ENCODE measurements around the gene ZDHHC9.
A peak's percentile ranks its signal among the peaks of the same experiment; 100 is the strongest.
"Not testable (repeated sequence)": the region's sequence is repeated elsewhere in the genome, so short reads cannot be mapped to it uniquely, and the experiment has no call there.

ZDHHC9 gene

GRCh38 chrX:129843459-129844306 lies at the start of gene ZDHHC9:
Gene ZDHHC9 (minus strand): TSS chrX:129843886. CDS start chrX:129841945, 1,941 bp downstream.
- no peaks in the 10 kb centered on the region for H3K27me3 Mint-ChIP-seq
- no peaks in the 10 kb centered on the region for H3K36me3 Mint-ChIP-seq
- peaks cover 41% of the 10 kb centered on the region for H3K4me1 Mint-ChIP-seq
- no peaks in the 10 kb centered on the region for H3K9me3 Mint-ChIP-seq
- H3K4me3 Mint-ChIP-seq = peak within 1 kb of the TSS; percentile 96
- peak within 1 kb of the TSS; percentile 86 for H3K27ac Mint-ChIP-seq

DNA sequence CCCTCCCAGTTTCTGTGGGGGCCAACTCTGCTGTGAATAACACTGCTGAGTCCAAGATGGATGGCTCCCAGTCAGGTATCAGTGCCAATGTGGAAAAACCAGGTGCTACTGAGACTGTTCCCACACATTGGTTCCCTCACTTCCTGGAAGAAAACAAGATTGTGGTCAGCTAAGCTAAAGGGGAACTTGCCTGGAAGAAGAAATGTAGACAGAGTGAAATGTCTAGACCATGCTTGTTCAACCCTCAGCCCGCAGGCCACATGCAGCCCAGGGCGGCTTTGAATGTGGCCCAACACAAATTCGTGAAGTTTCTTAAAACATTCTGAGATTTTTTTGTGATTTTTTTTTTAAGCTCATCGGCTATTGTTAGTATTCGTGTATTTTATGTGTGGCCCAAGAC lies 33.7 kb upstream of the ZDHHC9 start:
- H3K4me3 Mint-ChIP-seq = no peak overlapping the region
- H3K4me1 Mint-ChIP-seq = no peaks in the 10 kb centered on the region
- no peak overlapping the region for H3K27ac Mint-ChIP-seq
- no peaks in the 10 kb centered on the region for H3K9me3 Mint-ChIP-seq
- no peaks in the 10 kb centered on the region for H3K27me3 Mint-ChIP-seq
- H3K36me3 Mint-ChIP-seq = no peaks in the 10 kb centered on the region

- H3K4me1 Mint-ChIP-seq = no peaks in the 10 kb centered on the region
These were observed 33.2 kb upstream of the ZDHHC9 start for GRCh38 chrX:129876771-129877305.

GRCh38 chrX:129875669-129876068 lies 32.0 kb upstream of the ZDHHC9 start:
- Mint-ChIP-seq H3K4me3 (no peak overlapping the region), H3K36me3 (no peaks in the 10 kb centered on the region), H3K9me3 (no peaks in the 10 kb centered on the region), H3K27ac (no peak overlapping the region), H3K4me1 (no peaks in the 10 kb centered on the region), H3K27me3 (no peaks in the 10 kb centered on the region)

More at GRCh38 chrX:129876771-129877305, 33.2 kb upstream of the ZDHHC9 start:
- H3K36me3 Mint-ChIP-seq = no peaks in the 10 kb centered on the region
- no peak overlapping the region for H3K4me3 Mint-ChIP-seq
- H3K27ac Mint-ChIP-seq = no peak overlapping the region
- no peaks in the 10 kb centered on the region for H3K27me3 Mint-ChIP-seq
- no peaks in the 10 kb centered on the region for H3K9me3 Mint-ChIP-seq

DNA sequence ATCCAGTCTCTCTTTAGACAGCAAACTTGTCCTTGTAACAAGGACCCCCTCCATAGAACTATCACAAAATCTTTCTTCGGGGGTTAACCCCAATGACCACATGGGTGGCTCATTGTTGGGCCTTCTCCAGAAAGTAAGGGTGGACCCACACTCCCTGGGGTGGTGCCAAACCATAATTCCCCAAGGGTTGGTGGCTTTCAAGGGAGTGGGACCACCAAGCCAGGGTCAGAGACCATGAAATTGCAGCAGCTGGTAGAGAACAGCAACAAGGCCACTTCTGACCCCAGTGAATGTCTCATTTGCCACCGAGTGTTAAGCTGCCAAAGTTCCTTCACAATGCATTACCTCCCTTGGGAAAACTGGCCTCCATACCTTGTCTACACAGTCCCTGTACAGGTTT lies 28.8 kb upstream of the ZDHHC9 start:
- Mint-ChIP-seq H3K27ac (no peak overlapping the region), H3K9me3 (no peaks in the 10 kb centered on the region), H3K4me1 (no peaks in the 10 kb centered on the region), H3K27me3 (no peaks in the 10 kb centered on the region), H3K4me3 (no peak overlapping the region), H3K36me3 (no peaks in the 10 kb centered on the region)

- H3K9me3 Mint-ChIP-seq, H3K27me3 Mint-ChIP-seq: not testable (repeated sequence)
These were observed 22.6 kb upstream of the ZDHHC9 start for GRCh38 chrX:129866321-129866720.

GRCh38 chrX:129859134-129859533 lies 15.4 kb upstream of the ZDHHC9 start:
- H3K27ac Mint-ChIP-seq, H3K36me3 Mint-ChIP-seq, H3K4me1 Mint-ChIP-seq, H3K4me3 Mint-ChIP-seq, H3K9me3 Mint-ChIP-seq, H3K27me3 Mint-ChIP-seq: not testable (repeated sequence)

More at GRCh38 chrX:129866321-129866720, 22.6 kb upstream of the ZDHHC9 start:
- H3K27ac Mint-ChIP-seq, H3K36me3 Mint-ChIP-seq, H3K4me1 Mint-ChIP-seq, H3K4me3 Mint-ChIP-seq: not testable (repeated sequence)

GRCh38 chrX:129851825-129852224 lies 8.1 kb upstream of the ZDHHC9 start:
- H3K4me3 Mint-ChIP-seq, H3K27me3 Mint-ChIP-seq, H3K4me1 Mint-ChIP-seq, H3K27ac Mint-ChIP-seq, H3K9me3 Mint-ChIP-seq, H3K36me3 Mint-ChIP-seq: not testable (repeated sequence)

DNA sequence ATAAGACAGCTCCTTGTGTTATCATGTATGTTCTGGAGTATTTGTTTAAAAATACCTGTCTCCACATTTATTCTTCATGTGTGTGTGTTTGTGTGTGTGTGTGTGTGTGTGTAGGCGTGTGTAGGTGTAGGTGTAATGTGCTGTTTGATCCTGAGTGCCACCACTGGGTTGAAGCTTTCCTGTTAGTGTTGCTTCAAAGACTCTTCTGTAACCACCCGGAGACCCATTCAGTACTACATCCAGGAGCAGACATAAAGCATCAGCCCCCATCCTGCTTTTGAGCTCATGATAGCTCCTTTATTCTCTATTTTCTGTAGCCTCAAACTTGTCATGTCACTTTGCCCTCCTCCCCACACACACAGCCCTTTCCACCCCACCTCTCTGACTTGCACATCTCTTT lies 3.0 kb upstream of the ZDHHC9 start:
- Mint-ChIP-seq H3K4me3 (no peak overlapping the region), H3K9me3 (no peaks in the 10 kb centered on the region), H3K27me3 (no peaks in the 10 kb centered on the region), H3K27ac (no peak overlapping the region), H3K4me1 (peaks cover 28% of the 10 kb centered on the region), H3K36me3 (no peaks in the 10 kb centered on the region)

DNA sequence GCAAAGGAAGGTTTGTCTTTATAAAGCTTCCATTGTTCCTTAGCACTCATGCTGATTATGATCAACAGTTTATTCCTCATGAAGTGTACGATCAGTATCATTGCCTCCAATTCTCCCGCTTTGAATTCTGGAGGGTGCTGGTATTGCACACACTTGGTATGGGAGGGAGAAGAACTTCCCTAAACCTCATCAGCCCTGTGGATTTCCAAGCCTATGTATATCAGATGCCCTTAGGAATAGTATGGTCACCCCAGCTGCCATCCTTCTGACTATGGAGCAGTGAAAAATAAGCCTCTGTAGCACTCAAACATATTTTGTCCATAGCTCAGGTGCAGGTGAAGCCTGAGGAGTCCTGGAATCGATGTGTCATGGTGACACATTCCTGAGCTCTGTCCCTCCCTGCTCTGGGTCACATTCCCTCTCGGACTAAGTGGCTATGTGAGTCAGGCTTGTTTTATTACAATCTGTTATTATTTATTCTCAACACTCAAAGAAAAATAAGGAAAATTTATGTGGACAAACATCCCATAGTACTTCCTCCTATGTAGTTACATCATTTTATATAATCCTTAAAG lies 2.0 kb upstream of the ZDHHC9 start:
- Mint-ChIP-seq H3K36me3 (no peaks in the 10 kb centered on the region), H3K27me3 (no peaks in the 10 kb centered on the region), H3K4me1 (peaks cover 33% of the 10 kb centered on the region), H3K27ac (no peak overlapping the region), H3K4me3 (no peak overlapping the region), H3K9me3 (no peaks in the 10 kb centered on the region)

- H3K36me3 Mint-ChIP-seq = no peaks in the 10 kb centered on the region
- no peaks in the 10 kb centered on the region for H3K27me3 Mint-ChIP-seq
- H3K27ac Mint-ChIP-seq = peak overlapping the region; percentile 74
- H3K9me3 Mint-ChIP-seq = no peaks in the 10 kb centered on the region
- peak overlapping the region; percentile 88 for H3K4me3 Mint-ChIP-seq
- peaks cover 41% of the 10 kb centered on the region for H3K4me1 Mint-ChIP-seq
These were observed 552 bp downstream of the ZDHHC9 start for GRCh38 chrX:129843209-129843458.

GRCh38 chrX:129842510-129843208 lies 1.0 kb downstream of the ZDHHC9 start:
- Mint-ChIP-seq H3K9me3 (no peaks in the 10 kb centered on the region), H3K27me3 (no peaks in the 10 kb centered on the region), H3K4me3 (peak overlapping the region; percentile 88), H3K27ac (peak overlapping the region; percentile 74), H3K36me3 (no peaks in the 10 kb centered on the region), H3K4me1 (peaks cover 41% of the 10 kb centered on the region)

- H3K36me3 Mint-ChIP-seq = peaks cover 2% of the 10 kb centered on the region
- no peak overlapping the region for H3K27ac Mint-ChIP-seq
- H3K9me3 Mint-ChIP-seq = no peaks in the 10 kb centered on the region
- H3K27me3 Mint-ChIP-seq = no peaks in the 10 kb centered on the region
- H3K4me1 Mint-ChIP-seq = peaks cover 26% of the 10 kb centered on the region
- no peak overlapping the region for H3K4me3 Mint-ChIP-seq
These were observed 3.3 kb downstream of the ZDHHC9 start for GRCh38 chrX:129840344-129840743.

DNA sequence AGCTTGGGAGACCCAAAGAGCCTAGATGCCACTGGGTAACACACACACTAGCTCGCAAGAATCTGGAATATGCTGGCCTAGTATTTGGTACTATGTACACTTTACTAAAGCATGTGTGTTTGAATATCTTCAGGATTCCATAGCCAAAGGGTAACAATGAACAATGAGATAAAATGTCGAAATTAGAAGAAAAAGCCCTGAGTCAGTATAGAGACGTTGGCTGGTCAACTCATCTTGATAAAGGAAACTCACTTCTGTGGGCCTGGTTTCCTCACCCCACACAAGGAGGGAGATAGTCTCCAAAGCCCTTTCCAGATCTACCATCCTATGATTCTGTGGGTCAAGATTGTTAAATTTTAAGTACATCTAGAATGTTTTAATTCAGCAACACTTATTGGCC lies 6.9 kb downstream of the ZDHHC9 start:
- no peak overlapping the region for H3K27ac Mint-ChIP-seq
- peaks cover 15% of the 10 kb centered on the region for H3K4me1 Mint-ChIP-seq
- H3K9me3 Mint-ChIP-seq = no peaks in the 10 kb centered on the region
- peaks cover 2% of the 10 kb centered on the region for H3K36me3 Mint-ChIP-seq
- H3K27me3 Mint-ChIP-seq = no peaks in the 10 kb centered on the region
- no peak overlapping the region for H3K4me3 Mint-ChIP-seq

DNA sequence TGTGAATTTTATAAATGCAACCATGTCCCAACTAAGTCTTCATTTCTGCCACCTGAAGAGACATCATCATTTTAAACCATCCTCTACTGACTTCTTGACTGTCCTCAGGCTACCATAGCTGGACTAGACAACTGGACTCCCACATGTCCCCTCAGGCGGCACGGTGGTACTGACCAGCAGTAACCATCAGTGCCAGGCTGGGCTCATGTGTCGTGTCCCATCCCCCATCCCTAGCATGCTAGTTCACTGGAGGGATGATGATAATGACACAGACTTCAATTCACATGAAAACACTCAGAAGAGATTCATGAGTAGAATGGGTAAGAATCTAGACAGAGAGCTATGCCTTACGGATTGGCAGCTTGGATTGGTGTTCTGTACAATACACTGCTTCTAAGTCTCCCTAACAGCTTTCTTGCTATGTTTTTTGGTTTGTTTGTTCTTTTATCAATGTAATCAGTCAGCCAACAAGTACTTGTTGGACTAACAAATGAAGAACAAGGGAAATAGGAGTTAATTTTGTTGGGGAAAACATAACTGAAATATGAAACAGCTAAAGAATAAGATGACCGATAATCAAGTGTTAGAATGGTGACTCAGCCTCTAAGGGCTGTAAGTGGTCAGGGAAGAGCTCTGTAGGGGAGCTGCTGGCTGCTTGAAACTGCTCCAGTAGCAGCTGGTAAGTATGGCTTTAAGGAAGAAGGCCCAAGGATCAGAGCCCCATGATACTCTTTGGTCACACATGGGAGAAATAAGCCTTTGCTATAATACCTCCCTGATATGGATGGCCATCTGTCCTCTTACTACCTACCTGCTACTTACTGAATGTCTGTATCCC lies 10.3 kb downstream of the ZDHHC9 start:
- H3K36me3 Mint-ChIP-seq = peaks cover 6% of the 10 kb centered on the region
- H3K27ac Mint-ChIP-seq = peak overlapping the region; percentile 23
- no peaks in the 10 kb centered on the region for H3K27me3 Mint-ChIP-seq
- H3K4me3 Mint-ChIP-seq = no peak overlapping the region
- H3K4me1 Mint-ChIP-seq = no peaks in the 10 kb centered on the region
- H3K9me3 Mint-ChIP-seq = no peaks in the 10 kb centered on the region

All from activated naive CD4-positive, alpha-beta T cell treated with anti-CD3 and anti-CD28 coated beads, Interleukin-2, amount 50 U/mL, for 24 hours (primary cell).